ENCODE measurements around the gene PSMB3.

GRCh38 chr17:38738007-38738662, 14.4 kb upstream of the PSMB3 start:
- no peak for TF ChIP-seq POLR2A (IDR thresholded peaks at IDR 0.05; ENCODE audit: low read length)
- TF ChIP-seq ESRRA (IDR thresholded peaks at IDR 0.05; ENCODE audit: borderline replicate concordance, low read length), result no peak
- no peak for TF ChIP-seq CTCF (IDR thresholded peaks at IDR 0.05)
- TF ChIP-seq HOXA7 (CRISPR knock-in tag; IDR thresholded peaks at IDR 0.05), result no peak
- no peak for TF ChIP-seq MAFK (IDR thresholded peaks at IDR 0.05; ENCODE audit: partially characterized antibody)
- no peak for TF ChIP-seq USF2 (IDR thresholded peaks at IDR 0.05)
- TF ChIP-seq EP300 (IDR thresholded peaks at IDR 0.05), result no peak

Data from A549 (cell line).